HEK293T (cell line): ENCODE data around the gene MINDY4.

ENCODE experiments used
- CTCF ChIA-PET: fragments of 350-600 bp; formaldehyde crosslinking; extraction: SDS; loops from one replicate; lab custom pipeline; 2021; ENCODE audit warnings: antibody characterized with exemption, inconsistent platforms; lab: Yijun Ruan, JAX
- POLR2A ChIA-PET: fragments of 350-600 bp; formaldehyde crosslinking; extraction: SDS; loops from one replicate; lab custom pipeline; 2020; ENCODE audit warnings: antibody characterized with exemption, inconsistent platforms; lab: Yijun Ruan, JAX
- DNase-seq: peaks from one replicate; pipeline ENCODE4 v3.0.0; 2012; ENCODE audit warnings: mixed read lengths; ENCODE audit errors: extremely low spot score
- ARNT ChIP-seq: fragments of 450-650 bp; IDR thresholded peaks from 2 replicates; pipeline ENCODE4 v1.6.1; 2017; ENCODE audit warnings: mild to moderate bottlenecking
- BHLHE40 ChIP-seq: fragments of 450-650 bp; IDR thresholded peaks from 2 replicates; pipeline ENCODE4 v1.6.1; 2016; ENCODE audit warnings: mild to moderate bottlenecking, moderate library complexity, borderline replicate concordance
- CTBP1 ChIP-seq: fragments of 450-650 bp; IDR thresholded peaks from 2 replicates; pipeline ENCODE4 v1.6.1; 2016; ENCODE audit warnings: borderline replicate concordance
- ELF4 ChIP-seq: fragments of 450-650 bp; IDR thresholded peaks from 2 replicates; pipeline ENCODE4 v1.6.1; 2017; ENCODE audit warnings: antibody characterized with exemption
- FOXA1 ChIP-seq: fragments of 450-650 bp; IDR thresholded peaks from 2 replicates; pipeline ENCODE4 v1.6.1; 2016; ENCODE audit warnings: mild to moderate bottlenecking
- FOXK2 ChIP-seq: fragments of 450-650 bp; IDR thresholded peaks from 2 replicates; pipeline ENCODE4 v1.6.1; 2016; ENCODE audit warnings: mild to moderate bottlenecking
- FOXM1 ChIP-seq: fragments of 450-650 bp; IDR thresholded peaks from 2 replicates; pipeline ENCODE4 v1.6.1; 2017; ENCODE audit warnings: mild to moderate bottlenecking, borderline replicate concordance
- HDGF ChIP-seq: fragments of 450-650 bp; IDR thresholded peaks from 2 replicates; pipeline ENCODE4 v1.6.1; 2017; ENCODE audit warnings: antibody characterized with exemption, borderline replicate concordance
- L3MBTL2 ChIP-seq: fragments of 450-650 bp; conservative IDR thresholded peaks from 2 replicates; pipeline ENCODE4 v1.6.1; 2016; ENCODE audit warnings: mild to moderate bottlenecking
- LEF1 ChIP-seq: fragments of 450-650 bp; IDR thresholded peaks from 2 replicates; pipeline ENCODE4 v1.6.1; 2017; ENCODE audit warnings: mild to moderate bottlenecking, borderline replicate concordance
- NFRKB ChIP-seq: fragments of 450-650 bp; IDR thresholded peaks from 2 replicates; pipeline ENCODE4 v1.6.1; 2016; ENCODE audit warnings: mild to moderate bottlenecking, moderate library complexity
- PKNOX1 ChIP-seq: fragments of 450-650 bp; IDR thresholded peaks from 2 replicates; pipeline ENCODE4 v1.6.1; 2016
- SP1 ChIP-seq: fragments of 450-650 bp; IDR thresholded peaks from 2 replicates; pipeline ENCODE4 v1.6.1; 2017
- SUZ12 ChIP-seq: fragments of 450-650 bp; IDR thresholded peaks from 2 replicates; pipeline ENCODE4 v1.6.1; 2016; ENCODE audit warnings: mild to moderate bottlenecking
- TARDBP ChIP-seq: fragments of 450-650 bp; IDR thresholded peaks from 2 replicates; pipeline ENCODE4 v1.6.1; 2016
- ZNF384 ChIP-seq: fragments of 450-650 bp; IDR thresholded peaks from 2 replicates; pipeline ENCODE4 v1.6.1; 2016

MINDY4 gene

GRCh38 chr7:30907527-30908267 is 136.5 kb downstream of the MINDY4 start:
- no peak for TF ChIP-seq BHLHE40
- TF ChIP-seq PKNOX1: no peak
- TF ChIP-seq NFRKB: no peak
- TF ChIP-seq ZNF384: no peak
- TF ChIP-seq ARNT: no peak
- TF ChIP-seq SUZ12: no peak
- no peak for TF ChIP-seq TARDBP
- no peak for TF ChIP-seq FOXM1
- no peak for TF ChIP-seq LEF1
- TF ChIP-seq ELF4: no peak
- no peak for TF ChIP-seq FOXK2
- TF ChIP-seq HDGF: no peak
- TF ChIP-seq SP1: no peak
- no peak for TF ChIP-seq L3MBTL2
- no peak for TF ChIP-seq FOXA1
- TF ChIP-seq CTBP1: no peak
- CTCF ChIA-PET: interaction anchor here (1.6 kb wide), 1 partner anchor 12 kb away, joined by 4 read pairs; no protein-coding TSS in a partner anchor
- no peak for DNase-seq
- POLR2A ChIA-PET: no interaction called here

- TF ChIP-seq BHLHE40 (no peak), ELF4 (no peak), ZNF384 (no peak), LEF1 (no peak), FOXA1 (no peak), FOXK2 (no peak)
- POLR2A ChIA-PET: no interaction called here
- CTCF ChIA-PET: interaction anchor here (1.6 kb wide), 1 partner anchor 13 kb away, joined by 4 read pairs; no protein-coding TSS in a partner anchor
- DNase-seq: no peak
Observed at GRCh38 chr7:30908681-30909080, 137.5 kb downstream of the MINDY4 start.

GRCh38 chr7:30909431-30909830 is 138.2 kb downstream of the MINDY4 start:
- TF ChIP-seq NFRKB (no peak), SUZ12 (no peak), L3MBTL2 (no peak), BHLHE40 (no peak), SP1 (no peak), CTBP1 (no peak), PKNOX1 (no peak), FOXK2 (no peak), ARNT (no peak)
- ChIA-PET POLR2A (no interaction called here), CTCF (interaction anchor here (1.6 kb wide), 1 partner anchor 14 kb away, joined by 4 read pairs; no protein-coding TSS in a partner anchor)
- no peak for DNase-seq

- no peak for DNase-seq
- ChIA-PET CTCF (no interaction called here), POLR2A (no interaction called here)
- TF ChIP-seq SUZ12 (no peak), LEF1 (no peak), NFRKB (no peak), HDGF (no peak), FOXK2 (no peak), FOXA1 (no peak), ARNT (no peak), ELF4 (no peak), CTBP1 (no peak), TARDBP (no peak)
Observed at GRCh38 chr7:30910411-30911073, 139.3 kb downstream of the MINDY4 start.

- TF ChIP-seq HDGF: no peak
- TF ChIP-seq TARDBP: no peak
- TF ChIP-seq L3MBTL2: no peak
- no peak for TF ChIP-seq SP1
- no peak for TF ChIP-seq FOXM1
- TF ChIP-seq LEF1: no peak
- TF ChIP-seq FOXK2: no peak
- no peak for TF ChIP-seq ELF4
- TF ChIP-seq ARNT: no peak
- TF ChIP-seq FOXA1: no peak
- no peak for TF ChIP-seq NFRKB
- POLR2A ChIA-PET: no interaction called here
- DNase-seq: no peak
- CTCF ChIA-PET: no interaction called here
Observed at GRCh38 chr7:30911133-30911532, 139.9 kb downstream of the MINDY4 start.

- no peak for TF ChIP-seq TARDBP
- no peak for TF ChIP-seq HDGF
- no peak for TF ChIP-seq SP1
- TF ChIP-seq FOXK2: no peak
- no peak for TF ChIP-seq CTBP1
- no peak for TF ChIP-seq LEF1
- no peak for TF ChIP-seq ARNT
- no peak for TF ChIP-seq PKNOX1
- TF ChIP-seq FOXA1: no peak
- TF ChIP-seq SUZ12: no peak
- DNase-seq: no peak
- POLR2A ChIA-PET: no interaction called here
- CTCF ChIA-PET: no interaction called here
Observed at GRCh38 chr7:30911561-30911969, 140.3 kb downstream of the MINDY4 start, which contains the start of gene AQP1. TSS of gene AQP1 (plus strand) at chr7:30911853. CDS start at chr7:30911910, 57 bp downstream.
